Breast epithelium (tissue), 3 donors: Measurements from ENCODE around the gene PTPN14.

Source experiments
- POLR2A ChIP-seq: fragments of 450-650 bp; IDR thresholded peaks from one replicate; pipeline ENCODE4 v1.6.1; 2016; ENCODE audit warnings: antibody characterized with exemption, mild to moderate bottlenecking, moderate library complexity
- POLR2AphosphoS5 ChIP-seq, 3 donors: sonication (generic); formaldehyde crosslinking; IDR thresholded peaks; one replicate each; pipeline ENCODE4 v1.6.1; 2017; ENCODE audit warnings: antibody characterized with exemption in 3 of 3
- TF ChIP-seq, protein P1 (sequence below), 3 donors: fragments of 450-650 bp; IDR thresholded peaks; one replicate each; pipeline ENCODE4 v1.5.1; 2016 to 2017; ENCODE audit warnings: antibody characterized with exemption in 3 of 3, mild to moderate bottlenecking in 3 of 3, moderate library complexity in 3 of 3

DNA sequence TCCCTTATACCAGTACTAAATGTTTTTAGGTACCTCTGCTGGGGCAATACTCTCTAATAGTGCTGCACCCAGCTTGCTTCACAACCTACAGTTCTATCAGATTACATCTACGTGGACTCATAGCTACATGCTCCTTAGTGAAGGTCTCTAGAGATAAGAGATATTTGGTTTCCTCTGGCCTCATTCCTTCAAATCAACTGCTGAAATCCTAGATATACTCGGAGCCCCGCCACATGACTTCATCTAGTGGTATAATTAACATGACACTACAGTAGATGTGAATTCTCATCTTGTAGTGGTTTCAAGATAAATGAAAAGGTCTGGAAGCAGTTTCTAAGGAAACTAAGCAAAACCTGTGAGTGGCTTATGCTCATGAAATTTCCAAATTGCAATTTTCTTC lies 155.1 kb downstream of the PTPN14 start:
- TF ChIP-seq POLR2A (no peak), POLR2AphosphoS5 (IDR thresholded peaks at IDR 0.05) (no peak)
- TF ChIP-seq, protein P1, sequence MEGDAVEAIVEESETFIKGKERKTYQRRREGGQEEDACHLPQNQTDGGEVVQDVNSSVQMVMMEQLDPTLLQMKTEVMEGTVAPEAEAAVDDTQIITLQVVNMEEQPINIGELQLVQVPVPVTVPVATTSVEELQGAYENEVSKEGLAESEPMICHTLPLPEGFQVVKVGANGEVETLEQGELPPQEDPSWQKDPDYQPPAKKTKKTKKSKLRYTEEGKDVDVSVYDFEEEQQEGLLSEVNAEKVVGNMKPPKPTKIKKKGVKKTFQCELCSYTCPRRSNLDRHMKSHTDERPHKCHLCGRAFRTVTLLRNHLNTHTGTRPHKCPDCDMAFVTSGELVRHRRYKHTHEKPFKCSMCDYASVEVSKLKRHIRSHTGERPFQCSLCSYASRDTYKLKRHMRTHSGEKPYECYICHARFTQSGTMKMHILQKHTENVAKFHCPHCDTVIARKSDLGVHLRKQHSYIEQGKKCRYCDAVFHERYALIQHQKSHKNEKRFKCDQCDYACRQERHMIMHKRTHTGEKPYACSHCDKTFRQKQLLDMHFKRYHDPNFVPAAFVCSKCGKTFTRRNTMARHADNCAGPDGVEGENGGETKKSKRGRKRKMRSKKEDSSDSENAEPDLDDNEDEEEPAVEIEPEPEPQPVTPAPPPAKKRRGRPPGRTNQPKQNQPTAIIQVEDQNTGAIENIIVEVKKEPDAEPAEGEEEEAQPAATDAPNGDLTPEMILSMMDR (IDR thresholded peaks at IDR 0.05) = no peak
